Activated naive CD8-positive, alpha-beta T cell treated with anti-CD3 and anti-CD28 coated beads for 36 hours (primary cell): ENCODE measurements around the gene ADIRF. TPM values are rescaled to one million over a fixed set of nuclear protein-coding genes. Genes with fewer than 3 reads are reported as not detected.

Experiments
- DNase-seq: peaks from one replicate; pipeline ENCODE4 v3.0.0; 2021
- H3K27ac Mint-ChIP-seq: one replicate; pipeline ENCODE4 v1.8.0; 2022; ENCODE audit warnings: mild to moderate bottlenecking, moderate library complexity, mixed read lengths
- H3K27me3 Mint-ChIP-seq: one replicate; pipeline ENCODE4 v1.8.0; 2022; ENCODE audit warnings: mild to moderate bottlenecking, mixed read lengths
- H3K36me3 Mint-ChIP-seq: one replicate; pipeline ENCODE4 v1.8.0; 2021; ENCODE audit warnings: mild to moderate bottlenecking, mixed read lengths
- H3K4me1 Mint-ChIP-seq: one replicate; pipeline ENCODE4 v1.8.0; 2021; ENCODE audit warnings: mixed read lengths
- H3K4me3 Mint-ChIP-seq: one replicate; pipeline ENCODE4 v1.8.0; 2022; ENCODE audit warnings: mild to moderate bottlenecking, moderate library complexity, mixed read lengths
- H3K9me3 Mint-ChIP-seq: one replicate; pipeline ENCODE4 v1.8.0; 2022; ENCODE audit warnings: mixed read lengths
- total RNA-seq, 2 experiments: library from RNA; stranded (reverse); gene quantifications; one replicate each; pipeline ENCODE4 v1.2.3, GENCODE V29; 2021

ADIRF gene
- total RNA-seq, 2 experiments from 2014 or later: not detected

GRCh38 chr10:86963341-86963919 is 4.9 kb upstream of the ADIRF start:
- no peak for DNase-seq
- no peaks in the 10 kb centered on the region for H3K36me3 Mint-ChIP-seq
- no peaks in the 10 kb centered on the region for H3K9me3 Mint-ChIP-seq
- H3K4me3 Mint-ChIP-seq: no peak overlapping the region
- H3K27me3 Mint-ChIP-seq: no peaks in the 10 kb centered on the region
- H3K4me1 Mint-ChIP-seq: peaks cover 23% of the 10 kb centered on the region
- H3K27ac Mint-ChIP-seq: no peak overlapping the region

- H3K27me3 Mint-ChIP-seq: no peaks in the 10 kb centered on the region
- no peak overlapping the region for H3K4me3 Mint-ChIP-seq
- H3K9me3 Mint-ChIP-seq: no peaks in the 10 kb centered on the region
- H3K27ac Mint-ChIP-seq: no peak overlapping the region
- H3K36me3 Mint-ChIP-seq: no peaks in the 10 kb centered on the region
- DNase-seq: no peak
- H3K4me1 Mint-ChIP-seq: peaks cover 24% of the 10 kb centered on the region
These were observed 4.0 kb upstream of the ADIRF start for GRCh38 chr10:86964061-86964846.

GRCh38 chr10:86964847-86965190 is 3.5 kb upstream of the ADIRF start:
- Mint-ChIP-seq H3K9me3 (no peaks in the 10 kb centered on the region), H3K4me3 (no peak overlapping the region), H3K4me1 (peaks cover 26% of the 10 kb centered on the region), H3K27ac (no peak overlapping the region), H3K36me3 (no peaks in the 10 kb centered on the region), H3K27me3 (no peaks in the 10 kb centered on the region)
- no peak for DNase-seq

GRCh38 chr10:86965986-86966654 is 2.2 kb upstream of the ADIRF start:
- DNase-seq: peak; percentile 46
- H3K4me3 Mint-ChIP-seq: peak overlapping the region; percentile 70
- H3K9me3 Mint-ChIP-seq: no peaks in the 10 kb centered on the region
- H3K4me1 Mint-ChIP-seq: peaks cover 32% of the 10 kb centered on the region
- H3K27ac Mint-ChIP-seq: peak overlapping the region; percentile 90
- peaks cover 4% of the 10 kb centered on the region for H3K27me3 Mint-ChIP-seq
- no peaks in the 10 kb centered on the region for H3K36me3 Mint-ChIP-seq

- no peak overlapping the region for H3K4me3 Mint-ChIP-seq
- H3K9me3 Mint-ChIP-seq: no peaks in the 10 kb centered on the region
- H3K27me3 Mint-ChIP-seq: peaks cover 4% of the 10 kb centered on the region
- H3K27ac Mint-ChIP-seq: no peak overlapping the region
- DNase-seq: no peak
- H3K4me1 Mint-ChIP-seq: peaks cover 37% of the 10 kb centered on the region
- no peaks in the 10 kb centered on the region for H3K36me3 Mint-ChIP-seq
These were observed 771 bp upstream of the ADIRF start for GRCh38 chr10:86967481-86967941.

- no peaks in the 10 kb centered on the region for H3K9me3 Mint-ChIP-seq
- H3K27ac Mint-ChIP-seq: no peak overlapping the region
- H3K27me3 Mint-ChIP-seq: peaks cover 4% of the 10 kb centered on the region
- no peaks in the 10 kb centered on the region for H3K36me3 Mint-ChIP-seq
- DNase-seq: no peak
- H3K4me1 Mint-ChIP-seq: peaks cover 38% of the 10 kb centered on the region
- H3K4me3 Mint-ChIP-seq: no peak overlapping the region
These were observed 693 bp downstream of the ADIRF start for GRCh38 chr10:86968994-86969355.

GRCh38 chr10:86969421-86970041 is 1.2 kb downstream of the ADIRF start:
- Mint-ChIP-seq H3K27me3 (peaks cover 4% of the 10 kb centered on the region), H3K36me3 (no peaks in the 10 kb centered on the region), H3K27ac (no peak overlapping the region), H3K4me3 (no peak overlapping the region), H3K9me3 (no peaks in the 10 kb centered on the region), H3K4me1 (peaks cover 38% of the 10 kb centered on the region)
- DNase-seq: no peak

- Mint-ChIP-seq H3K4me3 (peak overlapping the region; percentile 77), H3K9me3 (no peaks in the 10 kb centered on the region), H3K4me1 (peaks cover 36% of the 10 kb centered on the region), H3K36me3 (no peaks in the 10 kb centered on the region), H3K27ac (peak overlapping the region; percentile 80), H3K27me3 (peaks cover 4% of the 10 kb centered on the region)
- DNase-seq: no peak
These were observed 2.1 kb downstream of the ADIRF start for GRCh38 chr10:86970162-86970981.

GRCh38 chr10:86970982-86971231 is 2.6 kb downstream of the ADIRF start:
- peaks cover 31% of the 10 kb centered on the region for H3K4me1 Mint-ChIP-seq
- H3K27ac Mint-ChIP-seq: peak overlapping the region; percentile 80
- H3K27me3 Mint-ChIP-seq: peaks cover 4% of the 10 kb centered on the region
- DNase-seq: no peak
- H3K36me3 Mint-ChIP-seq: no peaks in the 10 kb centered on the region
- H3K4me3 Mint-ChIP-seq: peak overlapping the region; percentile 77
- no peaks in the 10 kb centered on the region for H3K9me3 Mint-ChIP-seq

- DNase-seq: peak; percentile 87
- Mint-ChIP-seq H3K4me3 (peak overlapping the region; percentile 77), H3K4me1 (peaks cover 26% of the 10 kb centered on the region), H3K27me3 (peaks cover 4% of the 10 kb centered on the region), H3K9me3 (no peaks in the 10 kb centered on the region), H3K36me3 (no peaks in the 10 kb centered on the region), H3K27ac (peak overlapping the region; percentile 87)
These were observed 3.1 kb downstream of the ADIRF start for GRCh38 chr10:86971232-86971991.

GRCh38 chr10:86972613-86973380 is 4.5 kb downstream of the ADIRF start:
- peak overlapping the region; percentile 2 for H3K27ac Mint-ChIP-seq
- no peaks in the 10 kb centered on the region for H3K9me3 Mint-ChIP-seq
- H3K36me3 Mint-ChIP-seq: no peaks in the 10 kb centered on the region
- DNase-seq: no peak
- H3K27me3 Mint-ChIP-seq: peaks cover 4% of the 10 kb centered on the region
- H3K4me1 Mint-ChIP-seq: peaks cover 15% of the 10 kb centered on the region
- H3K4me3 Mint-ChIP-seq: peak overlapping the region; percentile 37

GRCh38 chr10:86974484-86974883 is 6.2 kb downstream of the ADIRF start:
- no peak for DNase-seq
- H3K36me3 Mint-ChIP-seq: no peaks in the 10 kb centered on the region
- H3K27me3 Mint-ChIP-seq: peaks cover 4% of the 10 kb centered on the region
- peaks cover 12% of the 10 kb centered on the region for H3K4me1 Mint-ChIP-seq
- H3K9me3 Mint-ChIP-seq: no peaks in the 10 kb centered on the region
- H3K27ac Mint-ChIP-seq: no peak overlapping the region
- no peak overlapping the region for H3K4me3 Mint-ChIP-seq

- no peak for DNase-seq
- Mint-ChIP-seq H3K4me1 (peaks cover 5% of the 10 kb centered on the region), H3K4me3 (no peak overlapping the region), H3K27ac (no peak overlapping the region), H3K9me3 (no peaks in the 10 kb centered on the region), H3K27me3 (no peaks in the 10 kb centered on the region), H3K36me3 (no peaks in the 10 kb centered on the region)
These were observed 8.2 kb downstream of the ADIRF start for GRCh38 chr10:86976362-86977056.
